Right lobe of liver (tissue), 6 donors: ENCODE data around the gene VAC14. TPM values are rescaled to one million over a fixed set of nuclear protein-coding genes. Genes with fewer than 3 reads are reported as not detected.

Experiments
- ATAC-seq, 4 donors: fragments of 200-7000 bp; cut with Tn5 transposase; one replicate each; pipeline ENCODE4 v1.9.1; 2020; ENCODE audit warnings: mild to moderate bottlenecking in 4 of 4, moderate library complexity in 4 of 4
- DNase-seq, 3 donors: peaks; one replicate each; pipeline ENCODE4 v3.0.0-alpha.2; 2020
- H3K27ac ChIP-seq, 3 donors: fragments of 200-600 bp; one replicate each; pipeline ENCODE4 v1.8.0; 2022
- H3K27me3 ChIP-seq, 2 donors: fragments of 200-600 bp; one replicate each; pipeline ENCODE4 v1.8.0; 2022
- H3K36me3 ChIP-seq, 4 donors: fragments of 200-600 bp; sonication (generic) in 1 of 4; one replicate each; pipeline versions ENCODE4 v1.5.1 to v1.8.0; 2017 to 2022; ENCODE audit warnings: control low read depth in 1 of 4
- H3K4me1 ChIP-seq, 4 donors: fragments of 200-600 bp; sonication (generic) in 1 of 4; one replicate each; pipeline versions ENCODE4 v1.5.1 to v1.8.0; 2017 to 2022; ENCODE audit warnings: control low read depth in 1 of 4
- H3K4me3 ChIP-seq, 3 donors: fragments of 200-600 bp; one replicate each; pipeline ENCODE4 v1.8.0; 2022
- H3K9me3 ChIP-seq, 4 donors: fragments of 200-600 bp; sonication (generic) in 1 of 4; one replicate each; pipeline versions ENCODE4 v1.5.1 to v1.8.0; 2017 to 2022; ENCODE audit warnings: control low read depth in 1 of 4
- CTCF ChIP-seq, 4 donors: fragments of 200-600 bp in 3 of 4; fragments of 450-650 bp in 1 of 4; IDR thresholded peaks; one replicate each; pipeline versions ENCODE4 v1.5.1 to v1.8.0; 2016 to 2022; ENCODE audit warnings: antibody characterized with exemption in 4 of 4, mild to moderate bottlenecking in 2 of 4
- POLR2A ChIP-seq: fragments of 450-650 bp; IDR thresholded peaks from one replicate; pipeline ENCODE4 v1.6.1; 2017; ENCODE audit warnings: antibody characterized with exemption, mild to moderate bottlenecking
- WGBS: methylation state at CpG from one replicate; pipeline ENCODE4 v1.1.6; 2018; ENCODE audit warnings: low coverage, low lambda C conversion rate; ENCODE audit not compliant: insufficient coverage; ENCODE audit errors: missing lambda C conversion rate; 5-methylcytosine and 5-hydroxymethylcytosine counted together
- intact Hi-C, 2 donors: fragments of 100-400 bp; cut with DNase I; formaldehyde crosslinking; loops; one replicate each; pipeline versions ENCODE4 v1.11.2 to v1.14.1; 2022
- total RNA-seq, 6 experiments: library from RNA; depleted of rRNA in 2 of 6; stranded (reverse); fragments of >200 nt in 2 of 6; fragmentation: NEBNext Ultra II Directional in 3 of 6; extraction: Animal tissue kit (Norgen Biotek cat#: 25700) in 3 of 6; gene quantifications; one replicate each; pipeline versions ENCODE4 v1.1.0 to v1.2.4, GENCODE V29; 2016 to 2023
- donor health status: DM: no; HTN: yes; CAD: no.
- donor health status: DM: no; HTN: no; CAD: no.
- donor health status: DM: no; HTN: no; CAD: no.
- donor health status: DM: no; HTN: yes; CAD: no.
- donor health status: DM: no; HTN: yes; CAD: no.

Gene VAC14
- total RNA-seq, 6 experiments from 2014 or later: 14.3 to 40.2 (median 23.4) TPM

DNA sequence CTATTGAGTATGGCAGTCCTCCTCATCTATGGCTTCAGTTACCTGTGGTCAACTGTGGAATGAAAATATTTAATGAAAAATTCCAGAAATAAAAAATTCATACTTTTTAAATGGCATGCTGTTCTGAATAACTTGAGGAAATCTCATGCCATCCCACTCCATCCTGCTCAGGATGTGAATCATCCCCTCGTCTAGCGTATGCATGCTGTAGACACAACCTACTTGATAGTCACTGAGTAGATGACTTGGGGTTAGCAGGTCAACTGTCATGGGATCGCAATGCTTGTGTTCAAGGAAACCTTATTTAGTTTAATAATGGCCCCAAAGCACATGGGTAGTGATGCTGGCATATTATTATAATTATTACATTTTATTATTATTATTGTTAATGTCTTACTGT is 4.8 kb upstream of the VAC14 start:
- Histone ChIP-seq H3K36me3 (no peaks in the 10 kb centered on the region), H3K27me3 (no peaks in the 10 kb centered on the region), H3K27ac (no peak overlapping the region), H3K4me3 (no peak overlapping the region), H3K9me3 (no peaks in the 10 kb centered on the region), H3K4me1 (no peaks in the 10 kb centered on the region)
- no peak for ATAC-seq
- intact Hi-C loops: no loop called here
- no peak for DNase-seq
- no peak for TF ChIP-seq POLR2A
- TF ChIP-seq CTCF (IDR thresholded peaks at IDR 0.05): no peak
- 68% methylated on average over 3 of the region's 3 CpGs for WGBS

DNA sequence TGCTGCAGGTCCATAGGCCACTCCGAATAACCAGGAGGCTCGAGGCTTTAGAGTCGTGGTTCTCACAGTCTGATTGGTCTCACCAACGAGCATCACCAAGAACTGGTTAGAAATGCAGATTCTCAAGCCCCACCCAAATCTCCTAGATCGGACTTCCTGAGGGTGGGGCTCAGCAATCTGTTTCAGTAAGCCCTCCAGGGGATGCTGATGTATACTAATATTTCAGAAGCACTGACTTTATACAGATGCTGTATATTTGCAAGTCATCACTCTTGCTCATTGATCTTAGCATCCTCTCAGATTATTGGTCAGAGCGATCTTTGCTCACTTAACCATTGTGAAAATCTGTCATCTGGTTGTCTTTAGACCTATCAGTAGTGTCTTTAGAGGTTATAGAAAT is 4.4 kb upstream of the VAC14 start:
- TF ChIP-seq POLR2A (no peak), CTCF (IDR thresholded peaks at IDR 0.05) (no peak)
- H3K27ac ChIP-seq: no peak overlapping the region
- intact Hi-C loops: no loop called here

DNA sequence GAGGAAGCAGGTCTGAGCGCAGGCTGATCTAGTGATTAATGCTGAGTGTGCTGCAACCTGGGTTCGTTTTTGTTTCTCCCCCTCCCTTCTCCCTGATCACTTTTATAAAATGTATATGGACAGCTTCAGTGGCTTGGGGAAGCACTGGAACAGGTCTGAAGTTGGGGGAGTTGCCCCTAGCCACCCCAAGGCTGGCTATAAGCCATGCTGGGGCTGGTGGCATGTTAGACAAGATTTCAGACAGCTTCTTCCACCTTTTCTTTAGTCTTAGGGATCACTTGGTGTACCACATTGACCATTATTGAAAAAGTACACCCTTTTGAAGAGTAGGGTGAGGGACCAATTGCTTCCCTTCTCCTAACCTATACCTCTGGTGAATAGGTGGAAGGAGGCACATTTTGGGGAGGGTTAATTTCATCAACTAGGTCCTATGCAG is 3.8 kb upstream of the VAC14 start:
- Histone ChIP-seq H3K27ac (no peak overlapping the region), H3K4me3 (no peak overlapping the region), H3K4me1 (peaks cover 0 to 8% (median 4%) of the 10 kb centered on the region in 4 donors), H3K9me3 (no peaks in the 10 kb centered on the region), H3K36me3 (no peaks in the 10 kb centered on the region), H3K27me3 (no peaks in the 10 kb centered on the region)
- DNase-seq (no peak), ATAC-seq (no peak)
- TF ChIP-seq CTCF (IDR thresholded peaks at IDR 0.05): no peak
- WGBS: 17% methylated on average over 1 of the region's 2 CpGs
- intact Hi-C loops: no loop called here

More for the DNA sequence above, 4.4 kb upstream of the VAC14 start:
- Histone ChIP-seq H3K36me3 (no peaks in the 10 kb centered on the region), H3K9me3 (no peaks in the 10 kb centered on the region), H3K4me3 (no peak overlapping the region), H3K27me3 (no peaks in the 10 kb centered on the region), H3K4me1 (peaks cover 0 to 2% (median under 1%) of the 10 kb centered on the region in 4 donors)
- 80% methylated on average over 1 of the region's 6 CpGs for WGBS
- DNase-seq (no peak), ATAC-seq (no peak)

- DNase-seq (no peak), ATAC-seq (peak in 1 of 4 donors; percentile 7)
- 55% methylated on average over 7 of the region's 8 CpGs for WGBS
- H3K4me3 ChIP-seq: no peak overlapping the region
- intact Hi-C loops: no loop called here
- no peak overlapping the region for H3K27ac ChIP-seq
- no peaks in the 10 kb centered on the region for H3K9me3 ChIP-seq
- H3K36me3 ChIP-seq: no peaks in the 10 kb centered on the region
- no peaks in the 10 kb centered on the region for H3K27me3 ChIP-seq
- TF ChIP-seq POLR2A: no peak
- no peak for TF ChIP-seq CTCF (IDR thresholded peaks at IDR 0.05)
- peaks cover 0 to 13% (median 9%) of the 10 kb centered on the region in 4 donors for H3K4me1 ChIP-seq
These were observed 3.3 kb upstream of the VAC14 start for GRCh38 chr16:70804153-70804733.

DNA sequence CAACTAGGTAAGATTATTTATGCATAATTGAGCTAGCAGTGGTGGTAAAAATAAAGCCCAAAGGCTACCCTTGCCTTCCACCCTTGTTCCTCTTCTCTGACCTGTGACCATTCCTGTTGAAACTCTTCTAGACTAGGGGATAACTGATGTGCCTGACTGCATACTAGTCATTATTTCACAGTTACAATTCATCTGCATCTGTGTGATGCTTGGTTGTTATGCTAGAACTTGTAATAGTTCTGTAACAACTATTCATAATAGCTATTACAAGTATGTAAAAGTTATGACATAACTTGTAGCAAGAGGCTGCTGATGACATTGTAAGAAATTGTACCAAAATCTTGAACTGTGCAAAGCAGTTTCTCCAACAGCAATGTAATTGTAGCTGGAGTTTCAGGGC is 2.4 kb upstream of the VAC14 start:
- no peaks in the 10 kb centered on the region for H3K36me3 ChIP-seq
- H3K4me3 ChIP-seq: no peak overlapping the region
- intact Hi-C loops: no loop called here
- no peak for DNase-seq
- ATAC-seq: no peak
- TF ChIP-seq CTCF (IDR thresholded peaks at IDR 0.05): no peak
- no peak for TF ChIP-seq POLR2A
- H3K9me3 ChIP-seq: no peaks in the 10 kb centered on the region
- peaks cover 0 to 15% (median 9%) of the 10 kb centered on the region in 4 donors for H3K4me1 ChIP-seq
- H3K27me3 ChIP-seq: no peaks in the 10 kb centered on the region
- H3K27ac ChIP-seq: no peak overlapping the region
